Left colon (tissue), 2 donors: ENCODE data around the gene FBXL14. TPM values are rescaled to one million over a fixed set of nuclear protein-coding genes. Genes with fewer than 3 reads are reported as not detected.

Source experiments
- ATAC-seq: fragments of 200-7000 bp; cut with Tn5 transposase; one replicate; pipeline ENCODE4 v1.9.1; 2020; ENCODE audit warnings: mild to moderate bottlenecking, moderate library complexity
- DNase-seq, 2 donors: peaks; one replicate each; pipeline ENCODE4 v3.0.0-alpha.2; 2020
- intact Hi-C, 2 donors: fragments of 100-400 bp; cut with DNase I in 1 of 2; cut with micrococcal nuclease in 1 of 2; formaldehyde crosslinking; loops; one replicate each; pipeline versions ENCODE4 v1.11.2 to v1.14.0; 2022; cut with DNase I, micrococcal nuclease
- total RNA-seq, 2 donors: library from RNA; stranded (reverse); fragmentation: NEBNext Ultra II Directional; extraction: Animal tissue kit (Norgen Biotek cat#: 25700); gene quantifications; one replicate each; pipeline ENCODE4 v1.2.1, GENCODE V29; 2021
- donor health status: DM: no; HTN: no; CAD: no.
- donor health status: DM: yes; HTN: yes; CAD: no.

The FBXL14 gene
- total RNA-seq, 2 donors from 2014 or later: 32.6 to 40.8 TPM

DNA sequence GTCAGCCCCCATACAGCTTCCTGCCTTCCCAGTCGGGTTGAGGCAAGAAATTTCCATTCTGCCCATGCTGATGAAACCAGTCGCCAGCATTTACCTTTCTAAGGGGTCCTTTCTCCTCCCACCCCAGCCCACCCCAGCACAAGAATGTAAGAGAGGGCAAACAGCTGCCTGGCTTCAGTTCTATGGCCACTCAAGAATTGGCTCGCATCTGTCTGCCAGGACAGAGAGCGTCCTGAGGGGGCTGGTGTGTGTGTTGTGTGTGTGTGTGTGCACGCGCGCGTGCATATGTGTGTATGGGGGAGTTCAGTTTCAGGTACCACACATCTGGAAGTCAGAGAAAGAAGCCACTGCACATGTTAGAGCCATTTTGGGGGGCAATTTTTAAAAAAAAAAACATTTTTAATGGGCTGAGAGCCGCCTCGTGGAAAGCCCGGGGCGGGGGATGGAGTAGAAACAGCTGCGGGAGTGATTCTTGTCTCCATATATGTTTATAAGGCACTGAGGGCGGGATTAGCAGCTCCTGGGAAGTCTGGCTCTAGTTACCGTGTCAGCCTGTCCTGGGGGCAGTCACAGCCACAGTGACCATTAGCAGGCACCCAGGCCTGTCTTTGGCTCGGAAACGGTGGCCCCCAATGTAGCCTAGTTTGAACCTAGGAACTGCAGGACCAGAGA lies 34.4 kb upstream of the FBXL14 start, which contains the start of gene WNT5B:
Gene WNT5B, plus strand, starts transcription at position 566 of the 672 bp plus-strand sequence. CDS start 2,124 bp downstream, outside the sequence.
- intact Hi-C loops: no loop called here
- ATAC-seq (no peak), DNase-seq (no peak)

DNA sequence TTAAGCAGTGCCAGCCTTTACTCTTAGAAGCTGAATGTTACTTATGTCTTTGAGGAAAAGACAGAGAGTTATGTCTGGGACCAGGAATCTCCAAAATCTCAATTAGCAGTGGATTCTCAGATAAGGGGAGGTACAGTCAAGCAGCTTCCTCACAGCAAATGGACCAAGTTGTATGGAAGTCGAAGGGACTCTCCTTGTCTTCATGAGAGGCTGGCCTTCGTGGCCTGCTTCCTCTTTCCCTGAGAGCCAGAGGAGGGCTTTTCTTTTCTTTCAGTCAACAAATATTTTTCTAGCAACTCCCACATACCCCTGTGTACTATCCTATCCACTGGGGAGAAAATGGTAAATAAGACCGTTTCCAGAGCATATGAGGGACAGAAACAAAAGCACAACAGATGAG lies 28.0 kb upstream of the FBXL14 start:
- intact Hi-C loops: no loop called here
- ATAC-seq: no peak
- DNase-seq: no peak

DNA sequence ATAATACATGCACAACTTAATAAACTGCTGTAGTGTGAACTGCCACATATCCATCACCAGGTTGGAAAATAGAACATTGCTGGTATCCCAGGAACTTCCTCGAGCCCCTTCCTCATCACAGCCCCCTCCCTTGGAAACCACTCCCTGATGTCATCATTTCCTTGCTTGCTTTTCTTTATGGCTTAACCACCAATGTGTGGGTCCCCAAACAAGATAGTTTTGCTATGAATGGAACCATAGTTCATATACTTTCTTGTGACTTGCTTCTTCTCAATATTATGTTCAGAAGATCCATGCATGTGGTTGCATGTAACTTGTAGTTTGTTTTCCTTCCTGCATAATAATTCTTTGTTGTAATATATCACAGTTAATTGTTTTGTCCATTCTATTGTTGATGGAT lies 25.7 kb upstream of the FBXL14 start:
- intact Hi-C loops: no loop called here
- ATAC-seq (no peak), DNase-seq (no peak)

DNA sequence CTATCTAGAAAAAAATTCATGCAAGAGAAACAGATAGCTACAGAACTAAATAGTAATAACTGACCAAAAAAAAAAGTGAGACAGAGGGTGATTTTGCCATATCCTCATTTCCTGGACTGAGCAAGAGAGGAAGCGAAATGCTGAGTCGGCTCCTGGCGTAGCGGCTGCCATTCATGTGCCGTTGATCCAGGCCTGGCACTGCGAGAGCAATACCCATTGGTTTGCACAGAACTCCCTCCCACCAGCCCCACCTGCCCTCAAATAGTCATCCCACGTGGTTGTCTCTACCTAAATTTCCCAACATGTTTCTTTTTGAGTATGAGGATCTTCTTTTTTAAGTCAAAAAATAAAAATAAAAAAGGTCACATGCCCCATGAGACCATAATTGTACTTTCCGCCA lies 25.2 kb upstream of the FBXL14 start:
- DNase-seq (peak in 1 of 2 donors; percentile 48), ATAC-seq (no peak)
- intact Hi-C loops: no loop called here

DNA sequence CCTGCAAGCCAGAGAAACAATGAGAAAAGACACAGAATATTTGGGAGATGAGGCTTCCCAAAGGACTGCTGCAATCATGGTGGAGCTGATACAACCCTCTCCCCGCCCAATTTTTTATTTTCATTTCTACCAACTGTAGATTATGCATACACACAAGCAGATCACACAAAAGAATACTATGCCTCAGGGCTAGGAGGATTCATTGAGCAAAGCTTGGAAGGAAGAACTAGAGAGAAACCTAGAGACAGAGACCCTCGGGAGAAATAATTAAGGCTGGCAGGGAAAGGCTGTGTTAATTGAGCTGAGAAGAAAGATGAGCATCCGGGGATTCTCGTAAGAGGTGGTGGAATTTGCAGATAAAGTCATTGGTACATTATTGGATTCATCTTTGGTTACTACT lies 24.8 kb upstream of the FBXL14 start:
- no peak for ATAC-seq

DNA sequence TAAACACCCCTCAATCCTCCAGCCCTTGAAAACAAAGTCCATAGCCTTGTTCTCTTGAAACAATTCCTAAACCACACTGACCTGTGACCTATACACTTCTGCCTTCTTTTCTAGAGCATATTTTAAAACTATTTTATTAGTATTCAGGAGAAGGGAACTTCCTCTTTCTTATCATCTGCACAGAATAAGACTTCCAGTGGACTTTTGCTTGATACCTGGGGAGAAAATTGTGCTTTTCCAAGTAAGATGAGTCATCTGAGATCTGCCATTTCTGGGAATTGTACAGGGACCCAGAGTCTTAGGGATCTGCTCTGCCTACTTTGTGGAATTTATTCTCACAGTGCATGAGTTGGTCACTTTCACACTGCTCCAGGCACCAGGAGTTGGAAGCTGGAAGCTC lies 24.1 kb upstream of the FBXL14 start:
- DNase-seq (no peak), ATAC-seq (no peak)
- intact Hi-C loops: no loop called here

More for the DNA sequence above, 24.8 kb upstream of the FBXL14 start:
- intact Hi-C loops: no loop called here
- DNase-seq: no peak

DNA sequence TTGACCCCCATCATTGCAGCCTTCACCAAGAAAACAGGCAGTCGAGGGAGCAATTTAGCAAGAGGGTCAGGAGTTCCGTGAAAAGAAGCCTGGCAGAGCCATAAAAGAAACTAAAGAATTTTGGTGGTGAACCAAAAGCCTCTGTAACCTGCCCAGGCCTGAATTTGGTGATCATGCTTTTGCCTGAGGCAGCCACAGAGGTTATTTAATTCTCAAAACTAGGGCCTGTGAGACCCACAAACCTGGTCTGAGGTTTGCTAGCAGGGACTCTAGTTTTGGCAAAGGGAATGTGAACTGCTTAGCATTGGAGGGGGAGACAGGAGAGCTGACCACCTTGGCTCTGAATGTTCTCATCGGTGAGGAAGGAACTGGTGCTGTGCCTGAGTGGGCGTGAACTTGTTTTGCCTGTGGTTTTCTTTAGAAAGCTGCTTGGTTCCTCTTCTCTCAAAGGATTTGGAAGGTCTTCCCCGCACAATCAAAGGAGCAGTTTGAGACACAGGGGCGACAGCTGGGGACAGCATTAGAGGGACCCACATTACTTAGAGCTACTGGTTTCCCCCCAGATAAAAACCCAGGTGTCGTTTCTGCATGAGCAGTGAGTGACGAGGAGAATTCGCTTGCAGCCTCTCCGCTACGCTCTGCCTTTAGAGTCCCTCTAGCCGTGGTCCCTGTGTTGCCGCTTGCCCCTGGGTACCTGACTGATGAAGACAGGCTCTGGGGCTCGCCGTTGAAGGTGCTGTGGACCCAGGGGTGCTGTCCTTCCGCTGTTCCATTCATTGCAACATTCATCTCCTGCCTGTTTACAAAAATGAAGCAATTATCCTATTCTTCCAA lies 22.1 kb upstream of the FBXL14 start:
- intact Hi-C loops: no loop called here
- ATAC-seq: no peak
- no peak for DNase-seq

DNA sequence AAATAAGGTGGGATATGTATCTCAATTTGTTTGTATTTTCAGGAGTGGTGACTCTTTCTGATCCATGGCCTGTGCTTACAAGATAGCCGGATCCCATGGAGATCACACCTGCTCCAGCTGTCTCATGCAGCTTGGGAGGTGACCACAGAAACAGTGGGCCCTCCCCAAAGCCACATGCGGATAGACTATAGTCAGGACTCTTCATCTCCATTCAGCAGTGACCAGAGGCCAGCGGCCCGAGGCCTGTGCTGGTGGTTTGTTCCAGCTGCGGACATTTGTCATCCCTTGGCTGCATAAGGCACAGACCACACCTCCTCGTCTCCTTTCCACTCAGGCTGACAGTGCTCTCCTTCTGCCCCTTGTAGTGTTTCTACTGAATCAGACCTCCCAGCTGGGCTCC lies 20.0 kb upstream of the FBXL14 start:
- intact Hi-C loops: no loop called here
- DNase-seq (no peak), ATAC-seq (no peak)

DNA sequence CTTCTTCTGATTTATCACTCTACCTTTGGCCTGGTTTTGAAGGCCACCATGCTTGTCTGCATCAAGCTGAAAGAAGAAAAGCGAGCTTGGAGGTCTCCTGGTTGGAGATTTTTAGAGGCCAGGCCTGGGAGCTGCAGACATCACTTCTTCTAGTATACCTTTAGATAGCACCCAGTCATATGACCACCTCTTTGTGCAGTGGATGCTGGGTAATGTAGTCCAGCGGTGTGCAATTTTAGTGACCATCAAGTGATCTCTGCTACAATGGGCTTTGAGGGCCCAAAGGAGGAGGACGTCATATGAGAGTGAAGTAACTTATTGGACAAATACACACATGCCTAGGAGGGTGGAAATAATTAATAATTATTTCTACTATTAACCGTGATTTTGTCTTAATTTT lies 19.5 kb upstream of the FBXL14 start:
- no peak for ATAC-seq
- no peak for DNase-seq
- intact Hi-C loops: no loop called here

DNA sequence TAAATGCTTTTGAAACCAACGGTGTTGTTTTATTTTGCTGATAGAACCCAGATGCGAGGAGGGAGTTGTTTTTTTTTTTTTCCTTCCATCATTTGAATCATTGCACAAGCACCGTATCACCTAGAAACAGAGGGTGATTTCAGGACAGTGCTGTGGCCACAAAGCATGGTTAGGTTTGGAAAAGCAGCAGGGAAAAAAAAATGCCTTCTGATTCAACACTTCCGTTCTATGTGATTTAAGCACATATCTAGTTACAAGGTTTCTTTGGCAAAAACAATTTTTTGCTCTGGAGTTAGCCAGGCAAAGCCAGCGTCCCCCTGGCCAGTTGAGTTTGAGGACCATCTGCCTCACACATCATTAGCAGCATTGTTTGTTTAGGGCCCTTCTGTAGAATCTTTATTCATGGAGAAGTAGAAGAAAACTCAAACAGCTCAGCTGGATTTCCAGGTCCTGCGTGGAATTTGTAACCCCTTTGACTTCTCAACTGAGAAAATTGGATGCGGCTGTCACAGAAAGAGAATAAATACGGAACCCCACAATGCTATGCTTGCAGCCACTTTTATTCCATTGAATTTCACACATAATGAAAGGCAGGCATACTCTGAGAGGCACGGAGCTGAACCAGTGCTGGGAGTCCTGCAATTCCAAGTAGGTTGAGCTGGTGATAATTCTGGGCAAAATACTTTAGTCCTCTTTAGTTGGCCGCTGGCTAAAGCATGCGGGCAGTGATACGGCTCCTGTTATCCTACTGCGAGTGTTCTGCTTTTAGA lies 17.6 kb upstream of the FBXL14 start:
- DNase-seq: no peak
- no peak for ATAC-seq
- intact Hi-C loops: no loop called here

DNA sequence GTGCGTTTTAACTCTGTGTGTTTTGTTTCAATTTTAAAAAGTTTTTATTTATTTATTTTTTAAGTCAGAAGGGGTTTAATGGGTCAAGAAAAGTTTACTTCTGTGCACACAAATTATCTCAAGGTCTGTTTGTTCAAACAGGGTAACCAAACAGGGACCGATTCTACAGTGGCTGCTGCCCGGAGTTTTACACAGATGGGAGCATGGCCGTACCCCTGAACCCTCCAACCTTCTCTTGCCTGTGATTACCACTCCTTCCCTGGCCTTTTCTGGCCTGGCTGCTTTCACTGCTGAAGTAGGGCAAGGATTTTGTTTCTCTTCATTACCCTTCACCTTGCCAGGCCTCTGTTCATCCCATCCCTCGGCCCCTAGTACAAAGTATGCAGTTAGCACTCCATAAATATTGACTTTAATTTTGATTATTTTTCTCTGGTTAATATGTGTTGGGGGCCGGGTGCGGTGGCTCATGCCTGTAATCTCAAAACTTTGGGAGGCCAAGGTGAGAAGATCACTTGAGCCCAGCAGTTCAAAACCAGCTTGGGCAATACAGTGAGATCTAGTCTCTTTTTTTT lies 15.8 kb upstream of the FBXL14 start:
- intact Hi-C loops: no loop called here
- no peak for DNase-seq
- no peak for ATAC-seq

DNA sequence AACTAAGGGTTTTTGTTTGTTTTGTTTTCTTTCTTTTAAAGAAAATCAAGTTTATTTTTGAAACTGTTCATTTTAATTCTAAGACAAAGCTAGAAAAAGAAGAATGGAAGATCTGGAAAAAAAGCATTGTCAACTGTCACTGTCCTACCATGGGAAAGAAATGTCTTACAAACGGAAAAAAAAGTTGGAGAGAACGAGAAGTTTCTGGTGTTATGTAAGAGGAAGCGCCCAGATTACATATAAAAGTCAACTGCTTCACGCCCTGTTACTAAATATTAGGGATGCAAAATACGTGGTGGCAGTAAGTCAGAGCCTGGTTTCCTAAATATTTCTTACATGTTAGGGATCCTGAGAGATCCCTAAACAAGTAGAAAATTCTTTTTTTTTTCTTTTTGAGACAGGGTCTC lies 14.3 kb upstream of the FBXL14 start:
- intact Hi-C loops: no loop called here
- DNase-seq (no peak), ATAC-seq (no peak)

DNA sequence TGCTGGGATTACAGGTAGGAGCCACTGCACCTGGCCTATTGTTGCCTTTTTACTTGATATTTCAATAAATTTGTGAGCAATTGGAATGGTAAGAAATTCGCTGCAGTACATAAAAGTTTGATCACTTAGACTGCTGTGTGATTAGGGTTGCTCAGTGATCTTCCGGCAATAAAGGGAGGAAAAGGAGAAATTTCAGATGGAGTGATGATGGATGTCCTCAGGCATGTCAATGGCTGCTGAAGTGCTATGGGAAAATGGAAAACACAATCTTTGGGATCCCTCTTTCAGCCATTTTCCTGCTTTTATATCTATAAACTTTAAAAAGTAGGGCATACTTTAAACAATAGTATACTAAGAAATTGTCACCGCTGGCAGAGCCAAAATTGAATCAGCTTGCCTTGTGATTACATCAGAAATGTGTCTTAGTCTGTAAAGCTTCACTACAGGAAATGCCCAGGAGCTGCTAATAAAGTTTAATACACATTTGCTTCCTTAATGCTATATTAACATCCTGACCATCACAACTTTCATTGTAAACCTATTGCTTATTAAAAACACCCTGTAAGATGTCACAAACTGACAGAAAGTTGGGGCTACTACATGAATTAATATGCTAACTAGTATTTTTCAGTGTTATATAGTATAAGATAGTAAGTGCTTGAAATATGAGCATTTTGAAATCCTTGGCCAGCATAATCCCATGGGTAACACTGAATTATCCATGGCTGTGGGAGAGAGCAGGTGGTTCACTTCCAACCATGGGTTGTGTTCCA lies 13.7 kb upstream of the FBXL14 start:
- ATAC-seq (no peak), DNase-seq (no peak)
- intact Hi-C loops: no loop called here

DNA sequence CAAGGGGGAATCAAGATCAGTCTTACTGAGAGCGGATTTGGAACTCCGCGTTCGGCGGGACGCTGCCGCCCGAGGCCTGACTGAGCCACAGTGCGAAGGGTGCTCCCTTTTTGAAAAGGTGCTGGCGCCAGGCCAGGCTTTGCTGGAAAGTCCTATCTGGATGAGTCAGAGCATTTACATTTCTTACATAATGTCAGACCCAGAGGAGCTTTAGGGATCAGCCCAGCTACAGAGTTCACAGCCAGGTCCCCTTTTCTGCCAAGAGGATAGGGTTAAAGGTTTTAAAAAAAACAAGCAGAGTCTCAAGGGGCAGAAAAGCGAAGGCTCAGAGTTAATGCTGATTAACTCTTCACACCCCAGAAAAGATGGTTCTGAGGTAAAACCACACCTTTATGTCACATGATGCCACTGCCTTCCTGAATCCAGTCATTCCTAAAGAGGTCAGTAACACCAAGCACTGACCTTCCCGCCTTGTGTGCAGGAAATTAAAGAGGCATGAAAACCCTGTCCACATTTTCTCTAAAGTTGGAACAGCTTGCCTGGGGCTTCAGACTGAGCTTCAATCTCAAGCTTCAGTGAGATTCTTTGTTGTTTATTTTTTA lies 11.7 kb upstream of the FBXL14 start:
- DNase-seq: peak; percentile 93 to 94
- intact Hi-C loops: no loop called here
- peak; percentile 65 for ATAC-seq

DNA sequence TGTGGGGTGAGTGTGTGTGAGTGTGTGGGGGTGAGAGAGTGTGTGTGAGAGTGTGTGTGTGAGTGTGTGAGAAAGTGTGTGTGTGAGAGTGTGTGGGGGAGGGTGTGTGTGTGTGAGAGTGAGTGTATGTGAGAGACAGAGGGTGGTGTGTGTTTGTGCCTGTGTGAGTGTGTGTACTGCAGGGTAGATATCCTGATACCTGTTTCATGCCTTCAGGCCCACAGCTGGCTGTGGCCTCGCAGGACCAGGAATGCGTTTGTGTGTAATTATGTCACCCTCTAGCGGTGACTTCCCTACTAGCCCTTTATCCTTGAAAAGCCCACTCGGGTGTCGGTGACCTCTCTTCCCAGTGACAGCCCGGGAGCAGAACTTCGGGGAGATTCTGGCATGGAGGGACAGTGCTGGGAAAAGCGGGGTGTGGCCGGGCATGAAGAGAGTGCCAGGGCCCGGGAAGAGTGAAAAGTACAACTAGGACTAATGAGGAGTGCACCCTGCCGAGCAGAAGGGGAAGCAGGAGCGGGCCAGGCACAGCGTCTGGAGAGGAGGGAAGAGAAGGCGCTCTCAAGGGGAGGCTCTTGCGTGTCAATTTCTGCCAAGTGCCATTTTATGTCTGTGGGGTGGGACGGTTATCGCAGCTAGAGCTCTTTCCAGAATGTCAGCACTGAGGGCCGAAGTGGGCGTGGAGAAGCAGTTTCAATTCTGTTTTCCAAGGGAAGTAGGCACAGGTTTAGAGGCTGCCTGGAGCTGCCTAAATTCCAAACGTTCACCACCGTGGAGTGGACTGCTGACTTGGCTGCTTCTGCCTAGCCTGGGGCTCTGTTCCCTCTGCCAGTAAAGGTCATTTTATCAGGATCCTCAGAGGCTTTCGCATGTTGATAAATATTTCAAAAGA lies 11.0 kb upstream of the FBXL14 start:
- intact Hi-C loops: no loop called here
- ATAC-seq (peak; percentile 66), DNase-seq (peak; percentile 70 to 81)

DNA sequence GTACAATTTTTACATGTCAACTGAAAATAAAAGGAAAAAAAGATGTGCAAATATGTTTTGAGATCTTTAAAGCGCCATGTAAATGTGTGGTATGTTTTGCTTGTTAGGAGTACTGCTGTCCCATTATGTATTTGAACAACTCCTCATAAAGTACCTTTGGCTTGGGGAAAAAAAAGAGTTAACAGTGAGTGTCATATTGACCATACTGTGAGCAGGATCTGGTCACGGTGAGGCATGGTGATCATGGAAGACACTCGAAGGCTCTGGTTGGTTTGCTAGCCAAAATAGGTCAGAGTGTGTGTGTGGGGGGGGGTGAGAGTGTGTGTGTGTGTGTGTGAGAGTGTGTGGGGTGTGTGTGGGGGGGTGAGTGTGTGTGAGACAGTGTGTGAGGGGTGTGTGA lies 10.1 kb upstream of the FBXL14 start:
- no peak for DNase-seq
- ATAC-seq: no peak
- intact Hi-C loops: no loop called here

DNA sequence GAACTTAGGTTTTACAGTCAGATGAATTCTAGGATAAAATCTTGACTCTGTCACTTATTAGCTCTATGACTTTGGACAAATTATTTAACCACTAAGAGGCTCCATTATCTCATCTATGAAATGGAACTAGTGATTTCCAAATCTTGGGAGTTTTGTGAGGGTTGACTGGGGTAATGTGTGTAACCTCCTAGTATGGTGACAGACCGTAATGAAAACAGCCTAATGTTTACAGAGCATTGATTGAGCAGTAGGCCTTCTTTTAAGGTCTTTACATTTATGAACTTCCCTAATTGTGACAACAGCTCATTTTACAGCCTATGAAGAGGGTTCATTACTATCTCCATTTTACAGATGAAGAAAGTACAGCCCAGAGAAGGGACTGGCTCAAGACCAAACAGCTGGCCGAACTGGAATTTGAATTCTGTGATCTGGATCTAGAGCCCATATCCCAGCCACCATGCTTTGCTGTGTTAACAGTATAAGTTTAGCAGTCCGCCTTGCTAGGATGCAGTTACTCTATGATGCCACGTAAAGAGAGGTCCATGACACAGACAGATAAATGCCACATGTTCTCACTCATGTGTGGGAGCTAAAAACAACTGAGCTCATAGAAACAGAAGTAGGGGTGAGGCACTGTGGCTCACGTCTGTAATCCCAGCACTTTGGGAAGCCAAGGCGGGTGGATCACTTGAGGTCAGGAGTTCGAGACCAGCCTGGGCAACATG lies 9.1 kb upstream of the FBXL14 start:
- intact Hi-C loops: no loop called here
- ATAC-seq: no peak
- DNase-seq: no peak
